HEK293T (cell line): ENCODE measurements around the gene ENDOD1.

Experiments used
- ARNT ChIP-seq: fragments of 450-650 bp; IDR thresholded peaks from 2 replicates; pipeline ENCODE4 v1.6.1; 2017; ENCODE audit warnings: mild to moderate bottlenecking
- BHLHE40 ChIP-seq: fragments of 450-650 bp; IDR thresholded peaks from 2 replicates; pipeline ENCODE4 v1.6.1; 2016; ENCODE audit warnings: mild to moderate bottlenecking, moderate library complexity, borderline replicate concordance
- ELF4 ChIP-seq: fragments of 450-650 bp; IDR thresholded peaks from 2 replicates; pipeline ENCODE4 v1.6.1; 2017; ENCODE audit warnings: antibody characterized with exemption
- FOXA1 ChIP-seq: fragments of 450-650 bp; IDR thresholded peaks from 2 replicates; pipeline ENCODE4 v1.6.1; 2016; ENCODE audit warnings: mild to moderate bottlenecking
- FOXK2 ChIP-seq: fragments of 450-650 bp; IDR thresholded peaks from 2 replicates; pipeline ENCODE4 v1.6.1; 2016; ENCODE audit warnings: mild to moderate bottlenecking
- FOXM1 ChIP-seq: fragments of 450-650 bp; IDR thresholded peaks from 2 replicates; pipeline ENCODE4 v1.6.1; 2017; ENCODE audit warnings: mild to moderate bottlenecking, borderline replicate concordance
- HDGF ChIP-seq: fragments of 450-650 bp; IDR thresholded peaks from 2 replicates; pipeline ENCODE4 v1.6.1; 2017; ENCODE audit warnings: antibody characterized with exemption, borderline replicate concordance
- L3MBTL2 ChIP-seq: fragments of 450-650 bp; conservative IDR thresholded peaks from 2 replicates; pipeline ENCODE4 v1.6.1; 2016; ENCODE audit warnings: mild to moderate bottlenecking
- NFRKB ChIP-seq: fragments of 450-650 bp; IDR thresholded peaks from 2 replicates; pipeline ENCODE4 v1.6.1; 2016; ENCODE audit warnings: mild to moderate bottlenecking, moderate library complexity
- SP1 ChIP-seq: fragments of 450-650 bp; IDR thresholded peaks from 2 replicates; pipeline ENCODE4 v1.6.1; 2017
- SUZ12 ChIP-seq: fragments of 450-650 bp; IDR thresholded peaks from 2 replicates; pipeline ENCODE4 v1.6.1; 2016; ENCODE audit warnings: mild to moderate bottlenecking
- TARDBP ChIP-seq: fragments of 450-650 bp; IDR thresholded peaks from 2 replicates; pipeline ENCODE4 v1.6.1; 2016
- ZNF384 ChIP-seq: fragments of 450-650 bp; IDR thresholded peaks from 2 replicates; pipeline ENCODE4 v1.6.1; 2016
- TF ChIP-seq, protein P1 (sequence below): fragments of 450-650 bp; IDR thresholded peaks from 2 replicates; pipeline ENCODE4 v1.6.1; 2016

DNA sequence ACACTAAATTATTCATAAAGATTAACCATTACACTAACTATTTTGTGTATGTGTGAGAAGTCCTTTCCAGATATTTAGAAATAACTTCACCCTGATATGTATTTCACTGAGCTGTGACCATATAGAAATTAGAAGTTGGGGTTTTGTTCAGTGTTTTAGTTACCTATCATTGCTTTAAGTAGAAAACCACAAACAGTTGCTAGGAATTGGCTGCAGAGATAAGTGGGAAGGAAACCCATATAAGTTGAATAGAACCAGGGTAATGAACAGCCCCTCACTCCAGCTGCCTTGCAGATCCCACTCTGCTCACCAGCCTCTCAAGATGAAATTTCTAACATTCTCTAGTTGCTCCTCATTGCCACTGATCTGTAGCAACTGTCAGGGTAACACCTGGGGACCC, 12.7 kb upstream of the ENDOD1 start:
- TF ChIP-seq FOXM1, result no peak
- TF ChIP-seq SP1, result no peak
- TF ChIP-seq ELF4, result no peak
- no peak for TF ChIP-seq FOXA1
- no peak for TF ChIP-seq TARDBP
- TF ChIP-seq ARNT, result no peak
- TF ChIP-seq, protein P1, sequence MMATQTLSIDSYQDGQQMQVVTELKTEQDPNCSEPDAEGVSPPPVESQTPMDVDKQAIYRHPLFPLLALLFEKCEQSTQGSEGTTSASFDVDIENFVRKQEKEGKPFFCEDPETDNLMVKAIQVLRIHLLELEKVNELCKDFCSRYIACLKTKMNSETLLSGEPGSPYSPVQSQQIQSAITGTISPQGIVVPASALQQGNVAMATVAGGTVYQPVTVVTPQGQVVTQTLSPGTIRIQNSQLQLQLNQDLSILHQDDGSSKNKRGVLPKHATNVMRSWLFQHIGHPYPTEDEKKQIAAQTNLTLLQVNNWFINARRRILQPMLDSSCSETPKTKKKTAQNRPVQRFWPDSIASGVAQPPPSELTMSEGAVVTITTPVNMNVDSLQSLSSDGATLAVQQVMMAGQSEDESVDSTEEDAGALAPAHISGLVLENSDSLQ, result no peak
- no peak for TF ChIP-seq FOXK2
- no peak for TF ChIP-seq ZNF384
- no peak for TF ChIP-seq NFRKB
- no peak for TF ChIP-seq BHLHE40
- TF ChIP-seq SUZ12, result no peak
- no peak for TF ChIP-seq HDGF
- no peak for TF ChIP-seq L3MBTL2
